Femur (tissue), 1 donor: ENCODE results near the gene FAM20A.
"Not testable (repeated sequence)": the region's sequence is repeated elsewhere in the genome, so short reads cannot be mapped to it uniquely, and the experiment has no call there.

ENCODE experiments used
- DNase-seq: peaks from one replicate; pipeline ENCODE4 v3.0.0-alpha.2; 2017

FAM20A gene

GRCh38 chr17:68518063-68518815, 82.9 kb downstream of the FAM20A start:
- DNase-seq = no peak

- DNase-seq = not testable (repeated sequence)
Measured at GRCh38 chr17:68517605-68518004, 83.6 kb downstream of the FAM20A start.

GRCh38 chr17:68516732-68517131, 84.4 kb downstream of the FAM20A start:
- no peak for DNase-seq

- no peak for DNase-seq
Measured at GRCh38 chr17:68514831-68515635, 86.1 kb downstream of the FAM20A start.

- no peak for DNase-seq
Measured at GRCh38 chr17:68513932-68514331, 87.2 kb downstream of the FAM20A start.

- DNase-seq = peak; percentile 54
Measured at GRCh38 chr17:68512960-68513474, 88.2 kb downstream of the FAM20A start.

GRCh38 chr17:68512247-68512959, 88.8 kb downstream of the FAM20A start, which contains the start of gene PRKAR1A:
Gene PRKAR1A, plus strand, starts transcription at chr17:68512430. Its CDS starts 2,970 bp downstream, at chr17:68515400.
- peak; percentile 98 for DNase-seq

GRCh38 chr17:68511671-68512246, 89.4 kb downstream of the FAM20A start:
- DNase-seq = peak; percentile 93

GRCh38 chr17:68511254-68511670, 89.9 kb downstream of the FAM20A start:
- DNase-seq = no peak

- DNase-seq = peak; percentile 80
Measured at GRCh38 chr17:68509141-68510057, 91.8 kb downstream of the FAM20A start.

- no peak for DNase-seq
Measured at GRCh38 chr17:68507576-68507975, 93.6 kb downstream of the FAM20A start.

- DNase-seq = no peak
Measured at GRCh38 chr17:68505951-68506350, 95.2 kb downstream of the FAM20A start.

GRCh38 chr17:68501074-68501473, 100.1 kb downstream of the FAM20A start:
- no peak for DNase-seq

- DNase-seq = no peak
Measured at GRCh38 chr17:68499587-68499986, 101.6 kb downstream of the FAM20A start.

GRCh38 chr17:68498479-68499326, 102.5 kb downstream of the FAM20A start:
- DNase-seq = no peak

- peak; percentile 35 for DNase-seq
Measured at GRCh38 chr17:68497885-68498319, 103.3 kb downstream of the FAM20A start.

- DNase-seq = no peak
Measured at GRCh38 chr17:68495081-68495480, 106.1 kb downstream of the FAM20A start.

- DNase-seq = not testable (repeated sequence)
Measured at GRCh38 chr17:68492394-68493054, 108.6 kb downstream of the FAM20A start.

GRCh38 chr17:68491381-68492231, 109.6 kb downstream of the FAM20A start:
- no peak for DNase-seq
